GM23338 (cell line): ENCODE results near the gene KRT31. TPM values are rescaled to one million over a fixed set of nuclear protein-coding genes. Genes with fewer than 3 reads are reported as not detected.

Experiments used
- EZH2 ChIP-seq: fragments of 200-600 bp; sonication (generic); IDR thresholded peaks from one replicate; pipeline ENCODE4 v1.8.0; 2017; ENCODE audit warnings: antibody characterized with exemption, mild to moderate bottlenecking, low read depth; ENCODE audit not compliant: unreplicated experiment
- JUNB ChIP-seq: IDR thresholded peaks from one replicate; pipeline ENCODE4 v1.6.1; 2016; ENCODE audit warnings: antibody characterized with exemption; ENCODE audit not compliant: unreplicated experiment
- NANOG ChIP-seq: IDR thresholded peaks from 2 replicates; pipeline ENCODE4 v1.6.1; 2016; ENCODE audit warnings: antibody characterized with exemption, borderline replicate concordance
- POLR2AphosphoS5 ChIP-seq: IDR thresholded peaks from 2 replicates; pipeline ENCODE4 v1.6.1; 2016; ENCODE audit warnings: antibody characterized with exemption, low read depth
- REST ChIP-seq: IDR thresholded peaks from one replicate; pipeline ENCODE4 v1.6.1; 2018; ENCODE audit warnings: antibody characterized with exemption; ENCODE audit not compliant: unreplicated experiment
- ZNF114 ChIP-seq: fragments of 250-450 bp; sonication (Bioruptor Pico); IDR thresholded peaks from 2 replicates; pipeline ENCODE4 v1.5.0; 2020; ENCODE audit warnings: mild to moderate bottlenecking, moderate library complexity
- ZNF462 ChIP-seq: fragments of 250-450 bp; sonication (Bioruptor Pico); IDR thresholded peaks from 2 replicates; pipeline ENCODE4 v1.5.0; 2020; ENCODE audit warnings: mild to moderate bottlenecking, moderate library complexity
- polyA plus RNA-seq: library from polyadenylated mRNA; unstranded; fragments of >200 nt; fragmentation: Nextera tagmentation; extraction: Ambion mirVana; gene quantifications from 2 replicates; pipeline ENCODE4 v1.2.1, GENCODE V29; 2016
- total RNA-seq: library from RNA; depleted of rRNA; stranded (reverse); fragments of >200 nt; shearing (Covaris generic); gene quantifications from 2 replicates; pipeline ENCODE4 v1.2.3, GENCODE V29; 2014

Gene KRT31
- total and polyA plus RNA-seq, 2 experiments from 2014 or later, result not detected

DNA sequence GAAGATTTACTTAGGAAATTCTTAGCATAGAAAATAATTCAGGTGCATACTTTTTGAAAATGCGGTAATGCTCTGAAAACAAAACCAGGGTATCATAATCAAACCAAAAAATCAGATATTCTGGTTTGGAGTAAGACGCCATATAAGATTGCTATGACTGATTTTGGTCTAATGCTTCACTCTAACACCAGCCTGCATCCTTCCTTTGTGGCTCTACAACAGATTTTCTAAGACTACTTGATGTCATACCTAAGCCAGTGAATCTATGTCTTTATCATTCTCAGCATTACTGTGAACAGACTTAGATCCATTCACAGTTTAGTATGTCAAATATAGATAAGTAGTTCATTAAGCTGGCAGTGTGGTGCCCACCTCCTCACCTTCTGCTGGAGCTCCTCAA lies 28.4 kb downstream of the KRT31 start (continued):
- TF ChIP-seq ZNF462 (no peak), POLR2AphosphoS5 (no peak), JUNB (no peak), ZNF114 (CRISPR knock-in tag) (no peak), REST (no peak), NANOG (no peak), EZH2 (no peak)
